ENCODE measurements around the gene TNK2. TPM values are rescaled to one million over a fixed set of nuclear protein-coding genes. Genes with fewer than 3 reads are reported as not detected.
"Not testable (repeated sequence)": the region's sequence is repeated elsewhere in the genome, so short reads cannot be mapped to it uniquely, and the experiment has no call there.

The TNK2 gene
- total and polyA plus RNA-seq, 2 donors (not counting 3 experiments of a cell fraction or from before 2014, with no cell fraction given) = 18.6 to 71.6 TPM

DNA sequence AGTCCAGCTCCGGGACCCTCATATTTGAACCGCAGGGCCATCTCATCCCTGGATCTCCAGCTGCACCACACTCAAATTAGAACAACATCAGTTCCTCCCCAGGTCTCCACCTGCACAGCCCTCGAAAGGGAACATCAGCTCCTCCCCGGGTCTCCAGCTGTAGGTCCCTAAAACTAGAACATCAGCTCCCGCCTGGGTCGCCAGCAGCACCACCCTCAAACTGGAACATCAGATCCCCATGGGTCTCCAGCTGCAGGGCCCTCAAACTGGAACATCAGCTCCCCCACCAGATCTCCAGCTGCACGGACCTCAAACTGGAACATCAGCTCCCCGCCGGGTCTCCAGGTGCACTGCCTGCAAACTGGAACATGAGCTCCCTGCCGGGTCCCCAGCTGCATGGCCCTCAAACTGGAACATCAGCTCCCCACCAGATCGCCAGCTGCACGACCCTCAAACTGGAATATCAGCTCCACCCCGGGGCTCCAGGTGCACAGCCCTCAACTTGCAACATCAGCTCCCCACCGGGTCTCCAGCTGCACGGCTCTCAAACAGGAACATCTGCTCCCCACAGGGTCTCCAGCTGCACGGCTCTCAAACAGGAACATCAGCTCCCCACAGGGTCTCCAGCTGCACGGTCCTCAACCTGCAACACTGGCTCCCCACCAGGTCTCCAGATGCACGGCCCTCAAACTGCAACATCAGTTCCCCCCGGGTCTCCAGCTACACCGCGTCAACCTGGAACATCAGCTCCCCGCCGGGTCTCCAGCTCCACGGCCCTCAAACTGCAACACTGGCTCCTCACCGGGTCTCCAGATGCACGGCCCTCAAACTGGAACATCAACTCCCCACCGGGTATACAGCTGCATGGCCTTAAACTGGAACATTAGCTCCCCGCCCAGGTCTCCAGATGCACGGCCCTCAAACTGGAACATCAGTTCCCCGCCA, 31.4 kb upstream of the TNK2 start:
- FAIRE-seq; H3K4me3 ChIP-seq (replicated peaks in 1 of 3; ENCODE audit: insufficient read depth in 1 of 3, low read depth in 1 of 3, low read length in 3 of 3); H3K9me3 ChIP-seq (replicated peaks; ENCODE audit: control insufficient read depth, insufficient read depth, low read length); H3K79me2 ChIP-seq (ENCODE audit: control insufficient read depth, insufficient read depth, low read length); H3K4me2 ChIP-seq (ENCODE audit: insufficient read depth, low read length); H3K4me1 ChIP-seq (ENCODE audit: control insufficient read depth, extremely low read depth, insufficient read depth, low read length); BruUV-seq (replicated peaks); POLR2A ChIA-PET; dilution Hi-C loops (cut with MboI; ENCODE audit: extremely low pct_ligation_motif_present, low sequenced_read_pairs); H3K27me3 ChIP-seq (ENCODE audit: control insufficient read depth in 2 of 2, insufficient read depth in 2 of 2, low read length in 2 of 2); H3K27ac ChIP-seq (ENCODE audit: insufficient read depth, low read depth, low read length); H4K20me1 ChIP-seq (replicated peaks; ENCODE audit: control insufficient read depth, extremely low read depth, insufficient read depth, low read length); H2AFZ ChIP-seq (ENCODE audit: low read depth, low read length); DNase-seq (ENCODE audit: low read depth, low spot score); H3K9ac ChIP-seq (replicated peaks; ENCODE audit: extremely low read depth, insufficient read depth, low read length); H3K9me1 ChIP-seq (replicated peaks; ENCODE audit: control insufficient read depth, extremely low read depth, insufficient read depth, low read length); H3K36me3 ChIP-seq (ENCODE audit: control insufficient read depth in 2 of 2, extremely low read depth in 1 of 2, insufficient read depth in 2 of 2, low read length in 2 of 2): not testable (repeated sequence)
- CTCF ChIA-PET = interaction anchor here (1.3 kb wide), 1 partner anchor 80 kb away, joined by 3 read pairs; no protein-coding TSS in a partner anchor
- intact Hi-C loops (cut with micrococcal nuclease) = loop anchor here (10.0 kb wide), 1 partner anchor 65 kb away; no protein-coding TSS in a partner anchor

DNA sequence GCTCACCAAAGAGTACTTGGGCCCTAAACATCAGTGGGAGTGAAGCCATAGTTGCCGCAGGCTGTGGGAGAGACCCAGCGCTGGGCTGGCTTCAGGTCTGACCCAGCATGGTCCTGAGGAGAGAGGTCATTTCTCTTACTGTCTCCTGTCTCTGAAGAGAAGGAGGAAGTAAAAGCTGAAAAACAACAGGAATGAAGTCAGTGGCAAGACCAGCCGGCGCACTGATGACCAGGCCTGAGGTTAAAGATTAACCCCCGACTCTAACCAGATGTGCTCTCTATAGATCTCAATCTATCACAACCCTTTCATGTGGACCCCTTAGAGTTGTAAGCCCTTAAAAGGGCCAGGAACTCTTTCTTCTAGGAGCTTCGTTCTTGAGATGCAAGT, 24.7 kb upstream of the TNK2 start:
- H3K9me1 ChIP-seq (replicated peaks; ENCODE audit: control insufficient read depth, extremely low read depth, insufficient read depth, low read length); H3K36me3 ChIP-seq (ENCODE audit: control insufficient read depth in 2 of 2, extremely low read depth in 1 of 2, insufficient read depth in 2 of 2, low read length in 2 of 2); H3K27ac ChIP-seq (ENCODE audit: insufficient read depth, low read depth, low read length); H3K9me3 ChIP-seq (replicated peaks; ENCODE audit: control insufficient read depth, insufficient read depth, low read length); H4K20me1 ChIP-seq (replicated peaks; ENCODE audit: control insufficient read depth, extremely low read depth, insufficient read depth, low read length); H3K4me2 ChIP-seq (ENCODE audit: insufficient read depth, low read length); BruUV-seq (replicated peaks); FAIRE-seq; POLR2A ChIA-PET; H3K4me1 ChIP-seq (ENCODE audit: control insufficient read depth, extremely low read depth, insufficient read depth, low read length); H2AFZ ChIP-seq (ENCODE audit: low read depth, low read length); DNase-seq (ENCODE audit: low read depth, low spot score); dilution Hi-C loops (cut with MboI; ENCODE audit: extremely low pct_ligation_motif_present, low sequenced_read_pairs); H3K9ac ChIP-seq (replicated peaks; ENCODE audit: extremely low read depth, insufficient read depth, low read length); H3K79me2 ChIP-seq (ENCODE audit: control insufficient read depth, insufficient read depth, low read length); H3K4me3 ChIP-seq (replicated peaks in 1 of 3; ENCODE audit: insufficient read depth in 1 of 3, low read depth in 1 of 3, low read length in 3 of 3): not testable (repeated sequence)
- intact Hi-C loops (cut with micrococcal nuclease) = loop anchor here (10.0 kb wide), 1 partner anchor 72 kb away; no protein-coding TSS in a partner anchor
- H3K27me3 ChIP-seq (ENCODE audit: control insufficient read depth in 2 of 2, insufficient read depth in 2 of 2, low read length in 2 of 2) = peaks cover 0 to 19% of the 10 kb centered on the region in 2 experiments
- CTCF ChIA-PET = interaction anchor here (0.9 to 2.9 kb wide), 2 partner anchors 10 to 83 kb away, joined by 5 to 10 read pairs; no protein-coding TSS in a partner anchor

Data from endothelial cell of umbilical vein (primary cell).